Gastroesophageal sphincter (tissue), 4 donors: ENCODE data around the gene NTN3. TPM values are rescaled to one million over a fixed set of nuclear protein-coding genes. Genes with fewer than 3 reads are reported as not detected.

ENCODE experiments used
- ATAC-seq: fragments of 150-250 bp; one replicate; pipeline ENCODE4 v1.9.1; 2016; ENCODE audit warnings: mild to moderate bottlenecking, moderate library complexity
- H3K27ac ChIP-seq, 4 donors: fragments of 200-600 bp; sonication (generic) in 3 of 4; 1 replicate in 3 of 4; 2 replicates in 1 of 4; pipeline ENCODE4 v1.5.1; 2016 to 2019
- H3K27me3 ChIP-seq: fragments of 200-600 bp; sonication (generic); one replicate; pipeline ENCODE4 v1.5.1; 2019
- H3K36me3 ChIP-seq, 2 donors: fragments of 200-600 bp; sonication (generic); one replicate each; pipeline ENCODE4 v1.5.1; 2019; ENCODE audit warnings: control low read depth in 1 of 2
- H3K4me1 ChIP-seq, 3 donors: fragments of 200-600 bp; sonication (generic); 1 replicate in 2 of 3; 2 replicates in 1 of 3; pipeline ENCODE4 v1.5.1; 2016 to 2019; ENCODE audit warnings: control low read depth in 2 of 3
- H3K4me3 ChIP-seq, 2 donors: fragments of 200-600 bp; sonication (generic); one replicate each; pipeline ENCODE4 v1.5.1; 2019; ENCODE audit warnings: mild to moderate bottlenecking in 1 of 2, moderate library complexity in 1 of 2
- H3K9me3 ChIP-seq, 3 donors: fragments of 200-600 bp; sonication (generic); one replicate each; pipeline ENCODE4 v1.5.1; 2017 to 2019; ENCODE audit warnings: control low read depth in 2 of 3
- CTCF ChIP-seq, 4 experiments: fragments of 200-600 bp in 2 of 4; fragments of 450-650 bp in 2 of 4; sonication (generic) in 1 of 4; IDR thresholded peaks; one replicate each; pipeline ENCODE4 v1.5.1; 2017 to 2019; ENCODE audit warnings: antibody characterized with exemption in 4 of 4, mild to moderate bottlenecking in 2 of 4, moderate library complexity in 2 of 4
- EP300 ChIP-seq: sonication (generic); formaldehyde crosslinking; IDR thresholded peaks from one replicate; pipeline ENCODE4 v1.6.1; 2017; ENCODE audit warnings: antibody characterized with exemption, mild to moderate bottlenecking
- POLR2A ChIP-seq, 2 donors: fragments of 450-650 bp; IDR thresholded peaks; one replicate each; pipeline ENCODE4 v1.6.1; 2017; ENCODE audit warnings: antibody characterized with exemption in 2 of 2, mild to moderate bottlenecking in 2 of 2, moderate library complexity in 1 of 2
- POLR2AphosphoS5 ChIP-seq: sonication (generic); formaldehyde crosslinking; IDR thresholded peaks from one replicate; pipeline ENCODE4 v1.6.1; 2017; ENCODE audit warnings: antibody characterized with exemption
- WGBS, 2 donors: methylation state at CpG; one replicate each; pipeline ENCODE4 v1.1.5; 2018; ENCODE audit warnings: low coverage in 1 of 2; 5-methylcytosine and 5-hydroxymethylcytosine counted together
- small RNA-seq, 4 donors: library from RNA; depleted of rRNA; stranded (forward); fragments of <200 nt; gene quantifications; one replicate each; pipeline ENCODE3, GENCODE V24; 2016
- total RNA-seq, 4 donors: library from RNA; depleted of rRNA; stranded (reverse); fragments of >200 nt; gene quantifications; one replicate each; pipeline ENCODE4 v1.1.0, GENCODE V29; 2016

NTN3 gene
- total RNA-seq, 4 donors from 2014 or later: not detected

GRCh38 chr16:2519711-2520080, 48.6 kb downstream of the NTN3 start:
- no peak for ATAC-seq
- peak overlapping the region; percentile 57 to 98 (median 96) for H3K27ac ChIP-seq
- H3K4me3 ChIP-seq: peak overlapping the region in 1 of 2 donors; percentile 78
- TF ChIP-seq POLR2AphosphoS5 (no peak), CTCF (IDR thresholded peaks at IDR 0.05) (no peak), EP300 (no peak), POLR2A (IDR thresholded peaks at IDR 0.05) (no peak)
- H3K9me3 ChIP-seq: no peaks in the 10 kb centered on the region
- H3K4me1 ChIP-seq: peaks cover 0 to 75% (median 56%) of the 10 kb centered on the region in 3 donors
- peaks cover 0 to 37% of the 10 kb centered on the region in 2 donors for H3K36me3 ChIP-seq
- 40 to 50% methylated on average over 4 of the region's 22 CpGs for WGBS, 2 donors
- no peaks in the 10 kb centered on the region for H3K27me3 ChIP-seq

- TF ChIP-seq CTCF (IDR thresholded peaks at IDR 0.05) (no peak), POLR2AphosphoS5 (peak; percentile 83), EP300 (no peak), POLR2A (IDR thresholded peaks at IDR 0.05) (peak; percentile 44 to 67)
- H3K4me1 ChIP-seq: peaks cover 0 to 71% (median 51%) of the 10 kb centered on the region in 3 donors
- ATAC-seq: peak; percentile 92
Measured at GRCh38 chr16:2520097-2520783, 49.1 kb downstream of the NTN3 start, which contains the start of gene AMDHD2. Gene AMDHD2, plus strand, starts transcription at chr16:2520371. Its CDS starts 88 bp downstream, at chr16:2520459.

GRCh38 chr16:2520784-2521531, 49.9 kb downstream of the NTN3 start:
- H3K4me3 ChIP-seq: peak overlapping the region; percentile 39 to 78
- no peak for ATAC-seq
- 0 to 46% methylated on average over 1 to 4 of the region's 41 CpGs for WGBS, 2 donors
- H3K27ac ChIP-seq: peak overlapping the region; percentile 3 to 98 (median 96)
- TF ChIP-seq POLR2A (IDR thresholded peaks at IDR 0.05) (no peak), CTCF (IDR thresholded peaks at IDR 0.05) (peak in 1 of 4 experiments; percentile 3), EP300 (no peak), POLR2AphosphoS5 (no peak)
- H3K27me3 ChIP-seq: no peaks in the 10 kb centered on the region
- no peaks in the 10 kb centered on the region for H3K9me3 ChIP-seq
- H3K4me1 ChIP-seq: peaks cover 0 to 64% (median 44%) of the 10 kb centered on the region in 3 donors
- H3K36me3 ChIP-seq: peaks cover 0 to 50% of the 10 kb centered on the region in 2 donors

More at GRCh38 chr16:2520097-2520783, 49.1 kb downstream of the NTN3 start, which contains the start of gene AMDHD2:
- Histone ChIP-seq H3K9me3 (no peaks in the 10 kb centered on the region), H3K27me3 (no peaks in the 10 kb centered on the region), H3K4me3 (peak within 1 kb of the TSS; percentile 39 to 78), H3K36me3 (peaks cover 0 to 43% of the 10 kb centered on the region in 2 donors), H3K27ac (peak within 1 kb of the TSS; percentile 57 to 98 (median 96))
- WGBS, 2 donors: no CpG with 5 or more reads among the region's 83 CpGs

Small RNA genes lying within 50 kb of the gene (small RNA-seq; reads per million reads assigned to genes)
- 0 reads per million in 4 donors for gene AC093525.1
- gene MIR6768: 0 reads per million in 4 donors

Other genes with a start within 250 kb of the NTN3 start
- 10 to 100 TPM; 23.1 to 35.2 (median 28.8) TPM for gene E4F1, start 247.7 kb upstream of the NTN3 start, total RNA-seq
- 1 to 10 TPM in 2 of 4 donors, under 1 TPM in 1, not detected in 1; 0.27 to 1.7 (median 1.1) TPM for gene DNASE1L2, start 234.9 kb upstream of the NTN3 start, total RNA-seq
- 10 to 100 TPM; 41.9 to 85.1 (median 73.8) TPM for gene ECI1, start 219.7 kb upstream of the NTN3 start, total RNA-seq
- 100 to 1,000 TPM; 117 to 171 (median 128) TPM for gene RNPS1, start 203.2 kb upstream of the NTN3 start, total RNA-seq
- gene ABCA3, start 130.6 kb upstream of the NTN3 start, total RNA-seq: 10 to 100 TPM in 3 of 4 donors, 1 to 10 TPM in 1; 7.5 to 27.5 (median 12.3) TPM
- gene CCNF, start 41.9 kb upstream of the NTN3 start, total RNA-seq: 1 to 10 TPM in 2 of 4 donors, under 1 TPM in 2; 0.27 to 2.1 (median 0.82) TPM
- 1 to 10 TPM in 2 of 4 donors, not detected in 2; 1.0 to 2.5 TPM for gene TEDC2, start 11.2 kb upstream of the NTN3 start, total RNA-seq
- gene TBC1D24, start 3.8 kb downstream of the NTN3 start, total RNA-seq: 10 to 100 TPM in 3 of 4 donors, 1 to 10 TPM in 1; 6.2 to 18.4 (median 14.2) TPM
- 10 to 100 TPM; 37.5 to 62.2 (median 50.9) TPM for gene ATP6V0C, start 42.7 kb downstream of the NTN3 start, total RNA-seq
- gene AMDHD2, start 49.1 kb downstream of the NTN3 start, total RNA-seq: 10 to 100 TPM; 14.0 to 29.1 (median 23.4) TPM
- gene CEMP1, start 60.1 kb downstream of the NTN3 start, total RNA-seq: under 1 TPM in 1 of 4 donors, not detected in 3; 0.40 TPM
- gene PDPK1, start 66.7 kb downstream of the NTN3 start, total RNA-seq: 10 to 100 TPM; 30.8 to 43.1 (median 36.5) TPM
- gene KCTD5, start 211.2 kb downstream of the NTN3 start, total RNA-seq: 10 to 100 TPM; 15.1 to 31.1 (median 19.5) TPM
- gene PRSS27, start 248.9 kb downstream of the NTN3 start, total RNA-seq: 10 to 100 TPM in 1 of 4 donors, 1 to 10 TPM in 2, under 1 TPM in 1; 0.67 to 10.3 (median 2.4) TPM